Neural crest cell (in vitro differentiated cells): ENCODE data around the gene RAPGEF5. TPM values are rescaled to one million over a fixed set of nuclear protein-coding genes. Genes with fewer than 3 reads are reported as not detected.

ENCODE experiments used
- DNase-seq: peaks from one replicate; pipeline ENCODE4 v3.0.0; 2021; ENCODE audit warnings: low read depth, mixed read lengths, low spot score
- H3K27ac Mint-ChIP-seq: one replicate; pipeline ENCODE4 v1.8.0; 2021; ENCODE audit warnings: mild to moderate bottlenecking, mixed read lengths; ENCODE audit not compliant: unreplicated experiment
- H3K27me3 Mint-ChIP-seq: 2 replicates; pipeline ENCODE4 v1.8.0; 2021; ENCODE audit warnings: low read depth, mild to moderate bottlenecking, mixed read lengths
- H3K36me3 Mint-ChIP-seq: 2 replicates; pipeline ENCODE4 v1.8.0; 2021; ENCODE audit warnings: low read depth, mild to moderate bottlenecking, mixed read lengths
- H3K4me1 Mint-ChIP-seq: 2 replicates; pipeline ENCODE4 v1.8.0; 2021; ENCODE audit warnings: mixed read lengths
- H3K4me3 Mint-ChIP-seq: one replicate; pipeline ENCODE4 v1.8.0; 2021; ENCODE audit warnings: mild to moderate bottlenecking, mixed read lengths
- H3K9me3 Mint-ChIP-seq: 2 replicates; pipeline ENCODE4 v1.8.0; 2021; ENCODE audit warnings: mixed read lengths
- total RNA-seq: library from RNA; stranded (reverse); gene quantifications from 2 replicates; pipeline ENCODE4 v1.2.1, GENCODE V29; 2021
- TF ChIP-seq, protein P1 (sequence below): fragments of 200-600 bp; sonication (generic); conservative IDR thresholded peaks from 2 replicates; pipeline ENCODE4 v1.5.0; 2021; ENCODE audit warnings: antibody characterized with exemption, mild to moderate bottlenecking

Gene RAPGEF5
- total RNA-seq, 1 donor from 2014 or later: 6.0 TPM

DNA sequence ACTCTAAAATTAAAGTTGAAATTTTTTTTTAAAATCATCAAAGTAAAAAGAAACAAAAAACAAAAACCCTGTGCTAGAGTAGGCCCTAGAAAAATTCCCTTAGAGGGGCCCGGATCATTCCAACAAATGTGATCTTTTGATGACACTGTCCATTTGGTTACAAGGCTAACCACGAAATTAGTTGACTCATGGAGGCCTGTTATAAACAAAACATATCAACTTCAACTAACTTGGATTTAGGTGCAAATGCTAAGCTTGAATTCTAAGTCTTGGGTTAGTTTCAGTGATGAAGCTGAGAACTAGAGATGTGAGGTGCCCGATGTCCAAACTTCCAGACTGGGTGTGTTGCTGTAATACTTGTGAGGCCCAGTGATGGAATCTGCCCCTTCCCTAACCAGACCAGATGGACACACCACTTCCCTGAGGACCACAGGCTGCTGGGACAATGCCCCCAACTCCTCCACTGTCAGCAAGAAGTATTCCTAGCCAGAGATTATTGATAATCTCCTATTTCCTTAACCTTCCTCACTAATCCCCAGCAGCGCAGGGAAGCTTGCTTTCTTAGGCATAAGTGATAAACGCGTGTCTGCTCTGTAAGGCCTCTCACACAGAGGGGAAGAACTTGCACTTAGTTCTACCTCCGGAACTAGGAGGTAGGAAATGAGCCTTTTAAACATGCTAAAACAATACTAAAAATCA is 108.7 kb downstream of the RAPGEF5 start:
- Mint-ChIP-seq H3K27ac (no peak overlapping the region), H3K9me3 (peaks cover 15% of the 10 kb centered on the region), H3K36me3 (peaks cover 6% of the 10 kb centered on the region), H3K4me1 (peaks cover 20% of the 10 kb centered on the region), H3K4me3 (no peak overlapping the region), H3K27me3 (no peaks in the 10 kb centered on the region)
- no peak for DNase-seq
- TF ChIP-seq, protein P1, sequence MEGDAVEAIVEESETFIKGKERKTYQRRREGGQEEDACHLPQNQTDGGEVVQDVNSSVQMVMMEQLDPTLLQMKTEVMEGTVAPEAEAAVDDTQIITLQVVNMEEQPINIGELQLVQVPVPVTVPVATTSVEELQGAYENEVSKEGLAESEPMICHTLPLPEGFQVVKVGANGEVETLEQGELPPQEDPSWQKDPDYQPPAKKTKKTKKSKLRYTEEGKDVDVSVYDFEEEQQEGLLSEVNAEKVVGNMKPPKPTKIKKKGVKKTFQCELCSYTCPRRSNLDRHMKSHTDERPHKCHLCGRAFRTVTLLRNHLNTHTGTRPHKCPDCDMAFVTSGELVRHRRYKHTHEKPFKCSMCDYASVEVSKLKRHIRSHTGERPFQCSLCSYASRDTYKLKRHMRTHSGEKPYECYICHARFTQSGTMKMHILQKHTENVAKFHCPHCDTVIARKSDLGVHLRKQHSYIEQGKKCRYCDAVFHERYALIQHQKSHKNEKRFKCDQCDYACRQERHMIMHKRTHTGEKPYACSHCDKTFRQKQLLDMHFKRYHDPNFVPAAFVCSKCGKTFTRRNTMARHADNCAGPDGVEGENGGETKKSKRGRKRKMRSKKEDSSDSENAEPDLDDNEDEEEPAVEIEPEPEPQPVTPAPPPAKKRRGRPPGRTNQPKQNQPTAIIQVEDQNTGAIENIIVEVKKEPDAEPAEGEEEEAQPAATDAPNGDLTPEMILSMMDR: no peak

DNA sequence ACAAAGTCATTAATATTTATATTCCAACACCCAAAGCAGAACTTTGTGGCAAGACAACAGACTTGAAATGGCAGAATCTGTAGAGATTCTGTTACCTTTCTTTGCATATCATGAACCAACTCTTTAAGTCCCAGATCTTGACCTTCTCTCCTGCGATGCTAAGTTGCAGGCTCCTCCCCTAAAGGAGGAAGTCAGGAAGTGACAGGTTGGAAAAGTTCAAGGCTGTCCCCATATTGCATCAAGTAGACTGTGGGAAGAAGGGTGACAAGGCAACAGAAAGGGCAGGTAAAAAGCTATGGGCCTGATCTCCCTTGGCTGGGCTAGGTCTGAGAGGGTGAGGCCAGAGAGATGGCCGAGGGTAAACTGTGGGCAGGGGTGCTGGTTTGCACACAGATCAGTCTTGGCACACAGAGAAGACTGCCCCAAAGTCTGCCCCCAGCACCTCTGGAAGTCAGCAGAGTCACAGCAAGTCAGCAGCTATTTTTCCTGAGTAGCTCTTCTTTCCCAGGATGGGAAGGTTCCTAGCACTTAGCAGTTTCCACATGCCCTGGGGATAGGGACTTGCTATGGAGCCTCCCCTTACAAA is 115.1 kb downstream of the RAPGEF5 start:
- no peak overlapping the region for H3K4me3 Mint-ChIP-seq
- peaks cover 13% of the 10 kb centered on the region for H3K9me3 Mint-ChIP-seq
- no peaks in the 10 kb centered on the region for H3K27me3 Mint-ChIP-seq
- peaks cover 6% of the 10 kb centered on the region for H3K36me3 Mint-ChIP-seq
- H3K4me1 Mint-ChIP-seq: no peaks in the 10 kb centered on the region
- DNase-seq: no peak
- no peak overlapping the region for H3K27ac Mint-ChIP-seq
- TF ChIP-seq, protein P1: no peak

DNA sequence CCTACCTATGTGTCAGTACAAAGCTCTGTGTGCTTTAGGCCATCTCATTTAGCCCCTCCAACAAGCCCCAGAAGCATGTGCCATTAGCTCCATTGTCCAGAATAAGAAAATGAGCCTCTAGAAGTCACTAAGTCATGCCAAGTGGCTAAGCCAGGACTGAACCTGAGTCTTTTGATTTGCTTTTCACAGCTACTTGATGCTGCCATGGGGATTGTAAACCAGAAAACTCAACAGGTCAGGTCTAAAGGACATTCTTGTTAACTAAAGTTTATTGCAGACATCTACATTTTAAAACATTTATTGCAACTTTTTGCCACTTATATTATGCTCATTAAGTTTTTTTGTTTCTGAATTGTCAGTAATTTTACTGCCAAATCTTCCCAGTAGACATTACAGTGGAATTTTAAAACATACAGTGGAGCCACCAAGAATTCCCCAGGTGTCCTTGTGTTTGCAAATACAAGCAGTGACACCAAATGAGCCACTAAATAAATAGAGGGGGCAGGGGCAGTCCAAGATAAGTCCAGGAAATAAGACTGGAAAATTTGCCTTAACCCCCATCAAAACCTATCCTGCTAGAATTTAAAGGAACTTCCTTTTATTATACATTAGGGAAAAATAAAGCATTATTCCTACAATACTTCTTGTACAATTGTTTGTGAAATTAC is 115.9 kb downstream of the RAPGEF5 start:
- Mint-ChIP-seq H3K27me3 (no peaks in the 10 kb centered on the region), H3K36me3 (no peaks in the 10 kb centered on the region), H3K4me3 (no peak overlapping the region), H3K4me1 (no peaks in the 10 kb centered on the region), H3K27ac (no peak overlapping the region), H3K9me3 (peaks cover 7% of the 10 kb centered on the region)
- no peak for DNase-seq
- TF ChIP-seq, protein P1: no peak

DNA sequence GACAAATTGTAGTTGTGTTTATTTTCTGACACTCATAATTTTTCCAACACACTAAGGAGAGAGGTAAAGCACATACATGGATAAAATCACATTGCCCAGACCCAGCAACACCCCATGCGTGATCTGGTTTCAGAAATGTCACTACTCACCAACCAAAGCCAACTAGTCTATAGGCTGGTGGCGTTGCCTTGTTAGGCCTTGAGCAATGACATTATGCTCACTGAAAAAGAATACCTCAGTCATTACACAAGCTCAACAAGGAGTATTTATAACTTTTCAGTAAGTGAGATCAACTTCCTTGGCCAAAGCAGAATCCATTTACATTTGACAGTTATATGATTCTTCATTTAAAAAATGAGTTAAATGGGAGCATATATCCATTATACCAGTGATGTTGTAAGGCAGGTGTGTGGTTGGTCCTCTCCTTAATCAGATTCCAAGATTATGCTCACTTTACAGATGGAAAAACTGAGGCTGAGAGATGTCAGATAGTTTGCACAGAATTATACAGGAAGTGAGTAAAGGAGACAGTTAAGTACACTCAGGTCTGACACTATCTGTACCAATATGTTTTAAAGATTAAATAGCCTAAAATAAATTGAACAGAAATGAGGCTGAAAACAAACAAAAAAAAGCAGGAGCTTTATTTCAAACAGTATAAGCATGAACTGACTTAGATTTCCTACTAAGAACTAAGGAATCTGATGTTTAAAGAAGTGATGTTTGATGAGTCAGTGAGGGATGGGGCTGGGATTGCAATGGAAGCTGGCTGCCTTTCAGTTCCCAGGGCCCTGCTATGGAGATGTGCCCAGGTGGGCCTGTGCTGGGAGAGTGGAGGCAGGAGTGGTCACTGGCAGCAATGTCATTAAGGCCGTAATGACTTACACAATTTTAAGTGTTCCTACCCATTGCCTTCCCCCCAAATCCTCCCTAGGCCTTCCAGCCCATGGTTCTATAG is 118.3 kb downstream of the RAPGEF5 start:
- Mint-ChIP-seq H3K4me1 (no peaks in the 10 kb centered on the region), H3K4me3 (no peak overlapping the region), H3K9me3 (no peaks in the 10 kb centered on the region), H3K27ac (no peak overlapping the region), H3K27me3 (no peaks in the 10 kb centered on the region), H3K36me3 (no peaks in the 10 kb centered on the region)
- TF ChIP-seq, protein P1: no peak
- no peak for DNase-seq

DNA sequence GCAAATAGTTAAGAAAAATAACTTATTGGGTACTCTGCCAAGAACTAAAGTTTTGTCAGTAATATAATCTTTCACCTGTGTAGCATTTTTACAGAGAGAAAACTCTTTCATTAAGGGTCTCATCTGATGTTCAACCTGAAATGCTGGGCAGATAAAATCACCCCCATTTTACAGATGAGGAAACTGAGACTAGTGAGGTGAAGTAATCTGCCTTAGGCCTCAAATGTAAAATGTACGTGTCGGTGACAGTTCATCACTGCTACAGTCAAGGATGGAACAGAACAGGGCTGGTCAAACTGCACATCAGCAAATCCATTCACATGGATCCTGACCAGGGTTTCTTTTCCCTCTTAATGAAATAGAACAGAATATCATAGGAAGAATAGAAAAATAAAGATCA is 121.8 kb downstream of the RAPGEF5 start:
- Mint-ChIP-seq H3K4me3 (no peak overlapping the region), H3K36me3 (no peaks in the 10 kb centered on the region), H3K9me3 (no peaks in the 10 kb centered on the region), H3K27ac (no peak overlapping the region), H3K4me1 (peaks cover 5% of the 10 kb centered on the region), H3K27me3 (no peaks in the 10 kb centered on the region)
- TF ChIP-seq, protein P1: no peak
- DNase-seq: no peak
